ENCODE data around the gene TMEM82. TPM values are rescaled to one million over a fixed set of nuclear protein-coding genes. Genes with fewer than 3 reads are reported as not detected.

TMEM82 gene
- total and polyA plus RNA-seq, 2 experiments from 2014 or later, result 0.42 TPM; not detected in 1

GRCh38 chr1:15753776-15754175 lies 11.5 kb downstream of the TMEM82 start:
- Histone ChIP-seq H3K4me3 (no peak overlapping the region), H4K20me1 (replicated peaks; ENCODE audit: insufficient read depth) (no peaks in the 10 kb centered on the region), H3K4me2 (no peak overlapping the region), H3K79me2 (replicated peaks; ENCODE audit: insufficient read depth) (no peaks in the 10 kb centered on the region), H3K36me3 (ENCODE audit: insufficient read depth) (no peaks in the 10 kb centered on the region), H3F3A (replicated peaks; ENCODE audit: low read depth) (peaks cover 30% of the 10 kb centered on the region), H3K27ac (ENCODE audit: low read depth) (no peak overlapping the region), H3K9me2 (ENCODE audit: insufficient read depth) (no peaks in the 10 kb centered on the region), H2AFZ (no peak overlapping the region), H3K4me1 (ENCODE audit: insufficient read depth) (peaks cover 26% of the 10 kb centered on the region), H3K27me3 (ENCODE audit: insufficient read depth) (no peaks in the 10 kb centered on the region)
- Mint-ChIP-seq H3K4me3 (no peak overlapping the region), H3K27me3 (ENCODE audit: insufficient read depth, low read depth, poor library complexity) (peaks cover 23% of the 10 kb centered on the region), H3K27ac (no peak overlapping the region), H3K4me1 (peaks cover 31% of the 10 kb centered on the region), H3K36me3 (ENCODE audit: low read depth) (no peaks in the 10 kb centered on the region), H3K9me3 (no peaks in the 10 kb centered on the region)
- no peak for DNase-seq (ENCODE audit: low spot score)
- no peak for TF ChIP-seq CTCF (conservative IDR thresholded peaks at IDR 0.05; ENCODE audit: low read depth in 2 of 2)
- no peak for TF ChIP-seq STAT1 (IDR thresholded peaks at IDR 0.05; ENCODE audit: unreplicated experiment)
- TF ChIP-seq CREB1 (CRISPR knock-in tag; IDR thresholded peaks at IDR 0.05; ENCODE audit: low read depth), result no peak
- no peak for TF ChIP-seq REST (IDR thresholded peaks at IDR 0.05; ENCODE audit: unreplicated experiment)
- no peak for TF ChIP-seq POLR2AphosphoS5 (IDR thresholded peaks at IDR 0.05; ENCODE audit: low read depth)
- ATAC-seq, result no peak

- Histone ChIP-seq H3K4me1 (ENCODE audit: insufficient read depth) (peaks cover 30% of the 10 kb centered on the region), H3K27ac (ENCODE audit: low read depth) (no peak overlapping the region), H3K4me3 (no peak overlapping the region), H3F3A (replicated peaks; ENCODE audit: low read depth) (peaks cover 30% of the 10 kb centered on the region), H3K4me2 (peak overlapping the region; percentile 57; the same call in 1 of the 2 replicates), H3K36me3 (ENCODE audit: insufficient read depth) (no peaks in the 10 kb centered on the region), H3K27me3 (ENCODE audit: insufficient read depth) (no peaks in the 10 kb centered on the region), H3K9me2 (ENCODE audit: insufficient read depth) (no peaks in the 10 kb centered on the region), H2AFZ (no peak overlapping the region), H3K79me2 (replicated peaks; ENCODE audit: insufficient read depth) (peaks cover 12% of the 10 kb centered on the region), H4K20me1 (replicated peaks; ENCODE audit: insufficient read depth) (no peaks in the 10 kb centered on the region)
- peaks cover 28% of the 10 kb centered on the region for H3K27me3 Mint-ChIP-seq (ENCODE audit: insufficient read depth, low read depth, poor library complexity)
- H3K4me1 Mint-ChIP-seq, result peaks cover 31% of the 10 kb centered on the region
- H3K4me3 Mint-ChIP-seq, result no peak overlapping the region; the same call in 2 of the 3 replicates
- H3K36me3 Mint-ChIP-seq (ENCODE audit: low read depth), result peaks cover 3% of the 10 kb centered on the region; the same call in 2 of the 3 replicates
- ATAC-seq (no peak), DNase-seq (ENCODE audit: low spot score) (no peak)
- H3K27ac Mint-ChIP-seq, result no peak overlapping the region
- H3K9me3 Mint-ChIP-seq, result no peaks in the 10 kb centered on the region
- TF ChIP-seq CREB1 (CRISPR knock-in tag; IDR thresholded peaks at IDR 0.05; ENCODE audit: low read depth), result no peak
- no peak for TF ChIP-seq EZH2 (IDR thresholded peaks at IDR 0.05; ENCODE audit: low read depth, unreplicated experiment)
- no peak for TF ChIP-seq NANOG (IDR thresholded peaks at IDR 0.05; ENCODE audit: borderline replicate concordance)
- no peak for TF ChIP-seq REST (IDR thresholded peaks at IDR 0.05; ENCODE audit: unreplicated experiment)
Measured at GRCh38 chr1:15755021-15755645, 12.8 kb downstream of the TMEM82 start.

Data from GM23338 (cell line).